Activated T-cell treated with anti-CD3 and anti-CD28 coated beads, Interleukin-2, amount 50 U/mL, for 4 hours (primary cell): ENCODE results near the gene MRTFA. TPM values are rescaled to one million over a fixed set of nuclear protein-coding genes. Genes with fewer than 3 reads are reported as not detected.
"Not testable (repeated sequence)": the region's sequence is repeated elsewhere in the genome, so short reads cannot be mapped to it uniquely, and the experiment has no call there.

Experiments
- ATAC-seq, 2 donors: fragments of 200-7000 bp; cut with Tn5 transposase; one replicate each; pipeline ENCODE4 v1.10.0; 2021
- DNase-seq: peaks from one replicate; pipeline ENCODE4 v3.0.0-alpha.2; 2020
- H3K27me3 Mint-ChIP-seq: one replicate; pipeline ENCODE4 v1.8.0; 2021; ENCODE audit warnings: low read depth, mixed read lengths
- H3K36me3 Mint-ChIP-seq: one replicate; pipeline ENCODE4 v1.8.0; 2022; ENCODE audit warnings: mixed read lengths; ENCODE audit not compliant: insufficient read depth
- H3K4me1 Mint-ChIP-seq: one replicate; pipeline ENCODE4 v1.8.0; 2021; ENCODE audit warnings: low read depth, mixed read lengths
- H3K4me3 Mint-ChIP-seq: one replicate; pipeline ENCODE4 v1.8.0; 2021; ENCODE audit warnings: mild to moderate bottlenecking, moderate library complexity, mixed read lengths
- H3K9me3 Mint-ChIP-seq: one replicate; pipeline ENCODE4 v1.8.0; 2021; ENCODE audit warnings: mixed read lengths
- total RNA-seq, 3 donors: library from RNA; stranded (reverse); gene quantifications; one replicate each; pipeline ENCODE4 v1.2.1, GENCODE V29; 2021

Gene MRTFA
- 10 to 100 TPM; 35.3 to 42.2 (median 38.2) TPM for total RNA-seq

DNA sequence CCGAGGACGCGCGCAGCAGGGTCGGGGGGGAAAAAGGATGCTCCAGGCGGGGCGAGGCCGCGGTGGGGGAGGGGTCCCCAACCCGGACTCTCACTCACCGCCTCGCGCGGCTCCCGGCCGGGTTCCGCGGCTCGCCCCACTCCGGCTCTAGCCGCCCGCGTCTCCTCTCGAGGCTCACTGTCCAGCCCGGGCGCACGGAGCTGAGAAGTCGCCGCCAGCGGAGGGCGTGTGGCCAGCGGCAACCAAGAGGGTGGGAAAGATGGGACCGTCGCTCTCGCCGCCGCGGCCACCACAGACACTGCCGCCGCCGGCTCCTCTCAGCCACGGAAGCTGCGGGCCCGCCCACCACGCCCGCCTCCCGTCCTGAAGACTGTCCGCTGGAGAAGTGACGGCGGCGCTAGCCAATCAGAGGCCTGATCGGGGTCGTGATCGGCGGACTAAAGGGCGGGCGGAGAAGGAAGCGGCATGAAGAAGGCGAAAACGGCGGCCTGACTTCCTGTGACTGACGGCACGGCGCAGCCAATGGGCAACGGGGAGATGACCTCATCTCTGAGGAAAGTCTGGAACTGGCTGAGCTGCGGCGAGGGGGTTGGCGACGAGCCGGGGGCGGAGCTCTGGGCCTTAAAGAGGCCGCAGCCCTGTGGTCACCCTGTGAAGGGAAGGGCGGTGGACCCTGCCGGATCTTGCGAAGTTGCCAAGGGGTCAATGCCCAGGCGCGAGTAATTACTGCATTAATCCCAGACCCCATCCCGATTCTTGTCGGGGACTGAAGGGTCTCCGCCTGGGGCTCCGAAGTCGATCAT is at the start of gene MRTFA:
TSS of gene MRTFA (minus strand) at position 340 of the 803 bp plus-strand sequence.
- Mint-ChIP-seq H3K4me3 (peak within 1 kb of the TSS; percentile 96), H3K36me3 (peaks cover 5% of the 10 kb centered on the region), H3K27me3 (no peaks in the 10 kb centered on the region), H3K4me1 (peaks cover 39% of the 10 kb centered on the region), H3K9me3 (no peaks in the 10 kb centered on the region)
- peak; percentile 94 to 96 for ATAC-seq
- DNase-seq = peak; percentile 98

DNA sequence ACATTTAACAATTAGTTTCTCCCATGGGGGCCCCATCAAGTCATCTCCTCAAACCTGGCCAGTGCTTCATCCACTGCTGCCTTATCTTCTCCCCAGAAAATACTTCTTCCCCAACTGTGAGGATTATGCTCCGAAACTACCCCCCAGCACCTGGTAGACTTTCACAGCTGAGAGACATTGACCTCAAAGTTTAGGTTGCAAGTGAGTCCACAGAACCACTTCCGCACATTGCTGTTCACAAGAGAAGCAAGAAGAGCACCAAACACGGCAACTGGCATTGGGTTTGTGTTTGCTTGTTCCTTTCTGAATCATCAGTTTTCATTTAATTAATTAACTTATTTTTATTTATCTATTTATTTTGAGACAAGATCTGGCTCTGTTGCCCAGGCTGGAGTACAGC is 48.9 kb upstream of the MRTFA start:
- no peaks in the 10 kb centered on the region for H3K9me3 Mint-ChIP-seq
- H3K36me3 Mint-ChIP-seq = no peaks in the 10 kb centered on the region
- peaks cover 6% of the 10 kb centered on the region for H3K27me3 Mint-ChIP-seq
- DNase-seq (no peak), ATAC-seq (no peak)
- H3K4me1 Mint-ChIP-seq = peaks cover 12% of the 10 kb centered on the region
- H3K4me3 Mint-ChIP-seq = peak overlapping the region; percentile 41

DNA sequence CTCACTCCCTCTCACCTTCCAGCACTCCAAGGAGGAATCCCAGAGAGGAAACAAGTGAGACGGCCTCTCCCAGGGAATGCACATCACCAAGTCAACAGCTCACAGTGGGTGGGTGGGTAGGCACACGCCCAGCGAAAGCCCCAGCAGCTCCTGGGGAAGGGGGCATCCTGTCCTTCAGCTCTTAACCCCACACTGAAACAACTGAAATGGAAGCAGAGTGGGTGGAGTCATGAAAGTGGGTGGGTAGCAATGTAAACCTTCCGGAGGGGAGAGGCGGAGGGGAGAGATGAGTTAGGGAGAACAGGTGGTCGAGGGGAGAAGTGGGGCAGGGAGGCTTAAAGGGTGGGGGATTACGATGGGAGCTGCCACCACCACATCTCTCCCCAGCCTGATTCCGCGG is 48.2 kb upstream of the MRTFA start:
- no peak for ATAC-seq
- Mint-ChIP-seq H3K4me1 (peaks cover 12% of the 10 kb centered on the region), H3K36me3 (no peaks in the 10 kb centered on the region), H3K27me3 (peaks cover 11% of the 10 kb centered on the region), H3K4me3 (peak overlapping the region; percentile 41), H3K9me3 (no peaks in the 10 kb centered on the region)
- DNase-seq = no peak

DNA sequence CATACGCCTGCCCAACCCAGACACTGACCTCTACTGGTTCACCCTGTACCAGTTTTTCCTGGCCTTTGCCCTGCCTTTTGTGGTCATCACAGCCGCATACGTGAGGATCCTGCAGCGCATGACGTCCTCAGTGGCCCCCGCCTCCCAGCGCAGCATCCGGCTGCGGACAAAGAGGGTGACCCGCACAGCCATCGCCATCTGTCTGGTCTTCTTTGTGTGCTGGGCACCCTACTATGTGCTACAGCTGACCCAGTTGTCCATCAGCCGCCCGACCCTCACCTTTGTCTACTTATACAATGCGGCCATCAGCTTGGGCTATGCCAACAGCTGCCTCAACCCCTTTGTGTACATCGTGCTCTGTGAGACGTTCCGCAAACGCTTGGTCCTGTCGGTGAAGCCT is 44.9 kb upstream of the MRTFA start:
- H3K36me3 Mint-ChIP-seq = no peaks in the 10 kb centered on the region
- peaks cover 18% of the 10 kb centered on the region for H3K27me3 Mint-ChIP-seq
- H3K4me3 Mint-ChIP-seq = no peak overlapping the region
- DNase-seq = no peak
- peaks cover 14% of the 10 kb centered on the region for H3K4me1 Mint-ChIP-seq
- ATAC-seq = no peak
- H3K9me3 Mint-ChIP-seq = no peaks in the 10 kb centered on the region

DNA sequence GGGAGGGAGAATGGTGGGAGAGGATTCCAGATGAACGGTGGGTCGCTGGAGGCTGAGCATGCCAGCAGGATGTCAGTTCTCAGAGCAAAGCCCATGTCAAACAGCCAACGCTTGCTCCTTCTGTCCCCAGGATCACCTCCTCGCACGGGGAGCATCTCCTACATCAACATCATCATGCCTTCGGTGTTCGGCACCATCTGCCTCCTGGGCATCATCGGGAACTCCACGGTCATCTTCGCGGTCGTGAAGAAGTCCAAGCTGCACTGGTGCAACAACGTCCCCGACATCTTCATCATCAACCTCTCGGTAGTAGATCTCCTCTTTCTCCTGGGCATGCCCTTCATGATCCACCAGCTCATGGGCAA is 44.3 kb upstream of the MRTFA start:
- no peak for ATAC-seq
- Mint-ChIP-seq H3K4me1 (peaks cover 12% of the 10 kb centered on the region), H3K9me3 (no peaks in the 10 kb centered on the region), H3K27me3 (peaks cover 18% of the 10 kb centered on the region), H3K4me3 (no peak overlapping the region), H3K36me3 (no peaks in the 10 kb centered on the region)
- DNase-seq = no peak

DNA sequence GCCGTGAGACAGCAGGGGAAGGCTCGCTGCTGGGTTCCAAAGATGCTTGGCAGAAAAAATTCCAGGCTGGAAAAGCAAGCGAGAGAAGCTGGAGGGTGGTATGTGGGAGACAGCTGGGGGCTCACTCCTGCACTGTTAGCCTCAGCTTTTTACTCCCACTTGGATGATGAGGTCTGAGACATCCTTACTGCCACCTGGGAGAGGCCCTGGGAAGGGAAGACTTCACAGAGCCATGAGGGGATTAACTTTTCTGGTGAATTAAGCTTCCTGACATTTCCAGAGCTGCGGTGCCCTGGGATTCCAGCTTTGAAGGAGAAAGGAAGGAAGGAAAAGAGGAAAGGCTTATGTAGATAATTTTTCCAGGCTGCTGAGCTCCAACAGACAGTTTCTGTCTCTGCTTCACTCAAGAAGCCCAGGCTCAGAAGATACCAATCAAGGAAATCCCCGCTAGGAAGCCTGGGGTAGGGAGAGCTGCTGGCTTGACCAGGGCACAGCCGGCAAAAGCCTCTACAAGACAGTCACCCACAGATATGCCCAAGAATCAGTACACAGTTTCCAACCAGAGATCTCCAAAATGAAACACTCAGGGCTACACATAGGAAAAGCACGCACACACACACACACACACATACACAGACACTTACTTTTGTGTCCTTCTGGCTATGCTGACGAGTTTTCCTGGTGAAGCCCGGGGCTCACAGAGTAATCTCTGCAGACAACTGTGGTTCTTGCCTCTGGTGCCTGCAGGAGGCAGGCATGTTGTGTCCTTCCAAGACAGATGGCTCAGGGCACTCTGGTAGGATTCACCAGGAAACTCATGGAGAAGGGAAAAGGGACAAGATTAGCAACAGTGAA is 43.7 kb upstream of the MRTFA start:
- Mint-ChIP-seq H3K4me3 (no peak overlapping the region), H3K4me1 (peaks cover 10% of the 10 kb centered on the region), H3K36me3 (no peaks in the 10 kb centered on the region), H3K9me3 (no peaks in the 10 kb centered on the region), H3K27me3 (peaks cover 18% of the 10 kb centered on the region)
- no peak for DNase-seq
- ATAC-seq = no peak

DNA sequence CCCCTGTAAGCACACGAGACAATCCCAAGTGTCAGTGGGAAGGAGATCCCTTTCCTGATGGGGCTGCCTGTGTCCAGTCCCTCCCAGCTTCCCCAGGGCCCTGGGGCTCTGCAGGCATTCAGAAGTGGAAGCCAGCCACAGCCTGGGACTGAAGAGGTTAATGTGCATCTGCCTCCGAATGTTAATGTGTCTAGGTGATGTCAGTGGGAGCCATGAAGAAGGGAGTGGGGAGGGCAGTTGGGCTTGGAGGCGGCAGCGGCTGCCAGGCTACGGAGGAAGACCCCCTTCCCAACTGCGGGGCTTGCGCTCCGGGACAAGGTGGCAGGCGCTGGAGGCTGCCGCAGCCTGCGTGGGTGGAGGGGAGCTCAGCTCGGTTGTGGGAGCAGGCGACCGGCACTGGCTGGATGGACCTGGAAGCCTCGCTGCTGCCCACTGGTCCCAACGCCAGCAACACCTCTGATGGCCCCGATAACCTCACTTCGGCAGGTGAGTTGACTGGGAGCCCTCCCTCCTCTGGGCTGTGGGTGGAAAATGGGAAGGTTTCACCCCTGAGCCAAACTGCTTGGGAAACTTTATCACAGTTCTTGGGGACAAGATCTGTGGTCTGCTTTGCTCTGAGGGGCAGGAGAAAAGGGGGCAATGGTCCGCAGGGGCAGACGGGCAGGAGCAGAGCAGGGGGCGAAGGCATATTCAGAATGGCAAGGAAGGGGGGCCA is 42.9 kb upstream of the MRTFA start, which contains the start of gene MCHR1:
TSS of gene MCHR1 (plus strand) at position 236 of the 715 bp plus-strand sequence. CDS start at position 405, 169 bp downstream.
- H3K4me1 Mint-ChIP-seq = peaks cover 10% of the 10 kb centered on the region
- H3K9me3 Mint-ChIP-seq = no peaks in the 10 kb centered on the region

DNA sequence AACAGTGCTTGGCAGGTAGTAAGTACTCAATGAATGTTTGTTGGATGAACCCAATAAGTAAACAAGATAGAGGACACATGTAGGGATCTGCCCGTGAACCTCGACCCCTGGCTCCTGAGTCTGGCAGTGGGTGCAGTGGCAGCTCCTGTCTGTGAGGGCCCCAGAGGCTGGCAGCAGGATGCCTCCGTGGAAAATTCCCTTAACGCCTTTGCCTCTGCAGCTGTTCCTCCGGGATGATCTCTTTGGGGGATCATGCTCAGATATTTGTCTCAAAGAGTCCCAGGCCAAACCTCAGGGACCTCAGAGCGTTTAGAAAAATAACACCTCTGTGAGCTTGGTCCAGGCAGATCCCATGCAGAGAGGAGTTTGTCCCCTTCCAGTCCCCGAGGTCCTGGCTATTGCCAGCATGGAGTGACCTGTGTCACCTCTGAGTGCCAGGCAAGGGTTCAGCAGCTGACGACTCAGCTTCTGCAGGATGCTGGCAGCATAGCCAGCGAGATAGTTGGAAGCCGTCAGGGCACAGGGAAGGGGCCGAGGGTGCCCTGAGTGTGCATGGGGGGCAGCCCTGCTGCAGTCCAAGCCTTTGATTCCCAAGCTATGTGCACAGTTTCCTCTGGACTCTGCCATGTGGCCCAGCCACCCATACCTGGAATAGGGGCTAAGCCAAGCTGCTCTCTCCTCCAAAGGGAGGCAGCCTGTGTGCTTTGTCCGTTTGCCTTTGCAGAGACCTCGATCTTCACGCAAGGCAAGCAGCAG is 42.2 kb upstream of the MRTFA start:
- Mint-ChIP-seq H3K4me3 (no peak overlapping the region), H3K9me3 (no peaks in the 10 kb centered on the region), H3K4me1 (peaks cover 10% of the 10 kb centered on the region), H3K27me3 (peaks cover 18% of the 10 kb centered on the region), H3K36me3 (no peaks in the 10 kb centered on the region)
- ATAC-seq (no peak), DNase-seq (no peak)

More for the DNA sequence above, 42.9 kb upstream of the MRTFA start, which contains the start of gene MCHR1:
- no peaks in the 10 kb centered on the region for H3K36me3 Mint-ChIP-seq
- ATAC-seq = no peak
- no peak within 1 kb of the TSS for H3K4me3 Mint-ChIP-seq
- DNase-seq = no peak
- peaks cover 18% of the 10 kb centered on the region for H3K27me3 Mint-ChIP-seq

DNA sequence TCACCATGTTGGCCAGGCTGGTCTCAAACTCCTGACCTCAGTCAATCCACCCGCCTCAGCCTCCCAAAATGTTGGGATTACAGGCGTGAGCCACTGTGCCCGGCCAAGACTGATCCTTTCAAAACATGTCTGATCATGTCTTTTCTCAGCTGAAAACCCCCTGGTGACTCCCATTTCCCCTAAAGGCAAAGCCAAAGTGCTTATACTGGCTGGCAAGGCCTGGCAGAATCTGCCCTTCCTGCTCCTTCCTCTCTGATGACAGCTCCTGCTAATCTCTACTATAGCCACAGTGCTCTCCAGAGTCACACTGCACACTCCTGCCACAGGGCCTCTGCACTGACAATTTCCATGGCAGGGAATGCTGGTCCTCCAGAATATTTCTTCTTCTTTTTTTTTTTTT is 40.1 kb upstream of the MRTFA start:
- peaks cover 2% of the 10 kb centered on the region for H3K4me1 Mint-ChIP-seq
- ATAC-seq = no peak
- DNase-seq = no peak
- H3K27me3 Mint-ChIP-seq = peaks cover 18% of the 10 kb centered on the region
- H3K36me3 Mint-ChIP-seq = no peaks in the 10 kb centered on the region
- no peaks in the 10 kb centered on the region for H3K9me3 Mint-ChIP-seq
- H3K4me3 Mint-ChIP-seq = no peak overlapping the region

DNA sequence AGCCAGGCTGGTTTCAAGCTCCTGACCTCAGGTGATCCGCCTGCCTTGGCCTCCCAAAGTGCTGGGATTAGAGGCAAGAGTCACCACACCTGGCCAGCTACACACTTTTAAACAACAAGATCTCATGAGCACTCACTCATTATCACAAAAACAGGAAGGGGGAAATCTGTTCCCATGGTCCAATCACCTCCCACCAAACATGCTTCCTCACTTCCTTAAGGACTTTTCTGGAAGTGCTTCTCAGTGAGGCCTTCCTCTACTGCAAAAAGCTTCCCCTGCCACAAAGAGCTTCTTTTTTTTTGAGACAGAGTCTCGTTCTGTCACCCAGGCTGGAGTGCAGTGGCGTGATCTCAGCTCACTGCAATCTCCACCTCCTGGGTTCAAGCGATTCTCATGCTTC is 39.6 kb upstream of the MRTFA start:
- DNase-seq, H3K4me1 Mint-ChIP-seq, H3K4me3 Mint-ChIP-seq, H3K36me3 Mint-ChIP-seq, H3K9me3 Mint-ChIP-seq, ATAC-seq: not testable (repeated sequence)
- H3K27me3 Mint-ChIP-seq = peaks cover 16% of the 10 kb centered on the region

DNA sequence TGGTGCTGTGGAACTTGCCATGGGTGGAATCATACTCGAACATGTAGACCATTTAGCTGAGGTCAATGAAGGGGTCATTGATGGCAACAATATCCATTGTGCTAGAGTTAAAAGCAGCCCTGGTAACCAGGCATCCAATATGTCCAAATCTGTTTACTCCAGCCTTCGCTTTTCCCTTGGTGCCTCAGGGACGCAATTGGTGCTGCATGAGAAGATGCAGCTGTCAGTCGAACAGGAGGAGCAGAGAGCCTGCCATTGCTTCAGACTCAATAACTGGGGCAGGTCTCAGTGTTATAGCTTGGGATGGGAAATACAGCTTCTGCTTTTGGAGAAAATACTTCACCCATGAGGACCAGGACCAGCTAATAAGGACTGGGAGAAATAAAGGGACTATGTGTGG is 37.8 kb upstream of the MRTFA start:
- no peak for ATAC-seq
- no peak for DNase-seq
- Mint-ChIP-seq H3K27me3 (peaks cover 3% of the 10 kb centered on the region), H3K9me3 (no peaks in the 10 kb centered on the region), H3K4me3 (no peak overlapping the region), H3K36me3 (no peaks in the 10 kb centered on the region), H3K4me1 (peaks cover 3% of the 10 kb centered on the region)

DNA sequence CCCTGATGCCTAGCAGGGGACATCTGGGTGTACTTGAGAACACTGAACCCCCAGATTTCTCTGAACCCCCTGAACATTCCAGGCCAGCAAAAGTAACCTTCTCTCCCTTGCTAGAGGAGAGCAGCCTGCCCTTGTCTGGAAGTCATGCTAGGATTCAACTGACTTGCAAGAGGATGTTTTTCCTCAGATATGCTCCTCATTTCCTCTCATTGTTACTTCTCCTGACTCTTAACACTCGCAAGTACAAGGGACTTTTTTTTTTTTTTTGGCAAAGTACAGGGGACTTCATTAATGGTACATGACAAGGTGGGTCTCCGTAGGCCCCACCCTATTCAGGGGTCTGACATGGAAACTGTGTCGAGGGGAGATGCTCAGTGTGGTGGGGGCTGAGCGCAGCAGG is 36.5 kb upstream of the MRTFA start:
- no peak for DNase-seq
- Mint-ChIP-seq H3K36me3 (no peaks in the 10 kb centered on the region), H3K27me3 (no peaks in the 10 kb centered on the region), H3K4me3 (no peak overlapping the region), H3K4me1 (peaks cover 9% of the 10 kb centered on the region), H3K9me3 (peaks cover 4% of the 10 kb centered on the region)
- no peak for ATAC-seq

DNA sequence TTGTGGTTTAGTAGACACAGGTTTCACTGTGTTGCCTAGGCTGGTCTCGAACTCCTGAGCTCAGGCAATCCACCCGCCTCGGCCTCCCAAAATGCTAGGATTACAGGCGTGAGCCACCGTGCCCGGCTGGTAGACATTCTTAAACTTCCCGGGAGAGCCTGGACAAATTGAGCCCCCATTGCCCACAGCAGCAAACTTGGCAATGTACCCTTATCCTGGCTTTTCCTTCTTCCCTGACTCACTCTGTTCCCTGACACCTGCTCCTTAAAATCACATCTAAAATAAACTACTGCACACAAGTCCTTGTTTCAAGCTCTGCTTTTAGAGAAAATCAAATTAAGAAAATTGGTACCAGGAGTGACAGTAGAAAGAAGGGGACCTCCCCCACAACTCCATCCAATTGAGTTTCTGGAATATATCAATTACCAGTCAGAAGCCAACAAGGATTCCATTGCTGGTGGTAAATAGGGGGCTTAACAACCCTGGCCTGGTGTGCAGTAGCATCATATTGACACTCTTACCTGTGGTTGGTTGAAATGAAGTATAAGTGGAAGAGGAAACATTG is 35.4 kb upstream of the MRTFA start:
- DNase-seq (no peak), ATAC-seq (no peak)
- no peaks in the 10 kb centered on the region for H3K36me3 Mint-ChIP-seq
- H3K4me3 Mint-ChIP-seq = no peak overlapping the region
- peaks cover 9% of the 10 kb centered on the region for H3K4me1 Mint-ChIP-seq
- H3K27me3 Mint-ChIP-seq = no peaks in the 10 kb centered on the region
- peaks cover 4% of the 10 kb centered on the region for H3K9me3 Mint-ChIP-seq
